Right atrium auricular region (tissue), 2 donors: ENCODE data around the gene GLYR1. TPM values are rescaled to one million over a fixed set of nuclear protein-coding genes. Genes with fewer than 3 reads are reported as not detected.

ENCODE experiments used
- DNase-seq: peaks from one replicate; pipeline ENCODE4 v3.0.0-alpha.2; 2019; ENCODE audit warnings: low spot score
- H3K27ac ChIP-seq, 2 donors: fragments of 200-600 bp; sonication (generic); 1 replicate in 1 of 2; 2 replicates in 1 of 2; pipeline ENCODE4 v1.5.1; 2016 to 2019
- H3K27me3 ChIP-seq, 2 donors: fragments of 200-600 bp; sonication (generic); one replicate each; pipeline versions ENCODE4 v1.5.1 to v1.6.0; 2017 to 2019
- H3K36me3 ChIP-seq: fragments of 200-600 bp; sonication (generic); one replicate; pipeline ENCODE4 v1.5.1; 2016
- H3K4me1 ChIP-seq, 2 donors: fragments of 200-600 bp; sonication (generic); one replicate each; pipeline versions ENCODE4 v1.5.1 to v1.6.0; 2017 to 2019
- H3K4me3 ChIP-seq, 2 donors: fragments of 200-600 bp; sonication (generic); 1 replicate in 1 of 2; 2 replicates in 1 of 2; pipeline ENCODE4 v1.5.1; 2017 to 2019; ENCODE audit warnings: mild to moderate bottlenecking in 1 of 2, moderate library complexity in 1 of 2
- H3K9me3 ChIP-seq, 2 donors: fragments of 200-600 bp; sonication (generic); one replicate each; pipeline ENCODE4 v1.5.1; 2019
- total RNA-seq, 2 donors: library from RNA; depleted of rRNA; stranded (reverse); fragments of >200 nt; gene quantifications; one replicate each; pipeline ENCODE4 v1.1.0, GENCODE V29; 2016
- TF ChIP-seq, protein P1 (sequence below), 2 donors: fragments of 200-600 bp; sonication (generic); IDR thresholded peaks; one replicate each; pipeline ENCODE4 v1.5.1; 2019; ENCODE audit warnings: antibody characterized with exemption in 2 of 2

The GLYR1 gene
- total RNA-seq, 2 donors from 2014 or later: 37.4 to 39.4 TPM

- Histone ChIP-seq H3K36me3 (peaks cover 85% of the 10 kb centered on the region), H3K4me3 (no peak overlapping the region), H3K9me3 (no peaks in the 10 kb centered on the region), H3K27ac (peak overlapping the region; percentile 54 to 64), H3K27me3 (no peaks in the 10 kb centered on the region), H3K4me1 (peaks cover 0 to 17% of the 10 kb centered on the region in 2 donors)
- TF ChIP-seq, protein P1, sequence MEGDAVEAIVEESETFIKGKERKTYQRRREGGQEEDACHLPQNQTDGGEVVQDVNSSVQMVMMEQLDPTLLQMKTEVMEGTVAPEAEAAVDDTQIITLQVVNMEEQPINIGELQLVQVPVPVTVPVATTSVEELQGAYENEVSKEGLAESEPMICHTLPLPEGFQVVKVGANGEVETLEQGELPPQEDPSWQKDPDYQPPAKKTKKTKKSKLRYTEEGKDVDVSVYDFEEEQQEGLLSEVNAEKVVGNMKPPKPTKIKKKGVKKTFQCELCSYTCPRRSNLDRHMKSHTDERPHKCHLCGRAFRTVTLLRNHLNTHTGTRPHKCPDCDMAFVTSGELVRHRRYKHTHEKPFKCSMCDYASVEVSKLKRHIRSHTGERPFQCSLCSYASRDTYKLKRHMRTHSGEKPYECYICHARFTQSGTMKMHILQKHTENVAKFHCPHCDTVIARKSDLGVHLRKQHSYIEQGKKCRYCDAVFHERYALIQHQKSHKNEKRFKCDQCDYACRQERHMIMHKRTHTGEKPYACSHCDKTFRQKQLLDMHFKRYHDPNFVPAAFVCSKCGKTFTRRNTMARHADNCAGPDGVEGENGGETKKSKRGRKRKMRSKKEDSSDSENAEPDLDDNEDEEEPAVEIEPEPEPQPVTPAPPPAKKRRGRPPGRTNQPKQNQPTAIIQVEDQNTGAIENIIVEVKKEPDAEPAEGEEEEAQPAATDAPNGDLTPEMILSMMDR (IDR thresholded peaks at IDR 0.05): no peak
- DNase-seq: no peak
Observed at GRCh38 chr16:4882633-4883285, 35.7 kb upstream of the GLYR1 start.

DNA sequence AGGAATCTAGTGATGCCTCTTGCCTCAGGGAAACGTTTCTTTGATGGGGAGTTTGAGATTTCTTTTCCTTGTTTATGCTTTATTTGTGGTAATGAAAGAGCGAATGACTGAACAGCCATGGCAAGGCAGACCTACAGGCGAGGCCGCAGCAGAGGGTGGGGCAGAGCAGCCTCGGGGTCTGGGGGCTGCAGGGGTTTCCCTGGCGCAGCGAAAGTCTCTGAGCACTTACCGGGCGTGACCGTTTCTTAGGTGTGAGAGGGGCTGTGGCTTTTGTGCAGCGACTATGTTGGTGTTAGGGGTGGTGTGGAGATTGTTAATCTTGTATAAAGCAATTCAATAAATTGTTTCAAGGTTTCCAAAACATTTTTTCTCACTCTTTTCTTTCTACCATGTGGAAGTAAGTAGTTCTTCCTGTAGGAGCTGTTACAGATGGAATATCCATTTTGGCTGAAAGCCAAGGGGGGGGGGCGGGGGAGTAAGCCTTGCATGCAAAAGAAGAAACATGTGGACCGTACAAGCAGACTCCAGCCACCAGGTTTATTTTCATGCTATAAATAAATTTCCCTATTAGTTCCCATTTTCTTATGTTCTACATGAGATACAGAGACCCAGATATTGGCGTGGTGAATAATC lies 35.0 kb upstream of the GLYR1 start:
- Histone ChIP-seq H3K9me3 (no peaks in the 10 kb centered on the region), H3K4me3 (no peak overlapping the region), H3K4me1 (peaks cover 0 to 17% of the 10 kb centered on the region in 2 donors), H3K27me3 (no peaks in the 10 kb centered on the region), H3K36me3 (peaks cover 85% of the 10 kb centered on the region), H3K27ac (peak overlapping the region; percentile 54 to 64)
- DNase-seq: no peak
- TF ChIP-seq, protein P1 (IDR thresholded peaks at IDR 0.05): no peak

- H3K36me3 ChIP-seq: peaks cover 84% of the 10 kb centered on the region
Observed at GRCh38 chr16:4880006-4880580, 33.0 kb upstream of the GLYR1 start.

GRCh38 chr16:4879049-4879448 lies 32.0 kb upstream of the GLYR1 start:
- DNase-seq: no peak
- TF ChIP-seq, protein P1 (IDR thresholded peaks at IDR 0.05): no peak
- Histone ChIP-seq H3K4me3 (no peak overlapping the region), H3K27ac (no peak overlapping the region), H3K27me3 (no peaks in the 10 kb centered on the region), H3K9me3 (no peaks in the 10 kb centered on the region), H3K4me1 (peaks cover 0 to 17% of the 10 kb centered on the region in 2 donors), H3K36me3 (peaks cover 84% of the 10 kb centered on the region)

More at GRCh38 chr16:4880006-4880580, 33.0 kb upstream of the GLYR1 start:
- Histone ChIP-seq H3K27me3 (no peaks in the 10 kb centered on the region), H3K9me3 (no peaks in the 10 kb centered on the region), H3K4me1 (peaks cover 0 to 17% of the 10 kb centered on the region in 2 donors), H3K27ac (no peak overlapping the region), H3K4me3 (no peak overlapping the region)
- DNase-seq: no peak
- TF ChIP-seq, protein P1 (IDR thresholded peaks at IDR 0.05): no peak

DNA sequence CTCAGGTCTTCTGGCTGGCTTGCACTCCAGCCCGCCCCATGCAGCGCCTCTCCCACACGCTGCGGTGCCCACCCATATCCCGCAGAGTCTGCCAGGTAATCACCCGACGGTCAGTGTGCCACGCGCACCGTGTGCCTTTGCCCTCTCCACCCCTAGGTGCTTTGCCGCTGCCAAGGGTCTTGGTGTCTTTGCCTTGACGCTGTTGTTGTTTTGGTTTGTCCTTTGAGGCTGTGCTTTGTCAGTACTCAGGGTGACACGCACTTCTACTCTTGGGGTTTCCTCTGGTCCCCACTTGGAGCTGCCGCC lies 30.2 kb upstream of the GLYR1 start:
- no peak for DNase-seq

More for the DNA sequence above, 30.2 kb upstream of the GLYR1 start:
- H3K36me3 ChIP-seq: peaks cover 89% of the 10 kb centered on the region
- H3K9me3 ChIP-seq: no peaks in the 10 kb centered on the region
- peaks cover 0 to 7% of the 10 kb centered on the region in 2 donors for H3K4me1 ChIP-seq
- TF ChIP-seq, protein P1 (IDR thresholded peaks at IDR 0.05): no peak
- H3K27ac ChIP-seq: no peak overlapping the region
- no peaks in the 10 kb centered on the region for H3K27me3 ChIP-seq
- no peak overlapping the region for H3K4me3 ChIP-seq
